ENCODE data around the gene BRD2.
"Not testable (repeated sequence)": the region's sequence is repeated elsewhere in the genome, so short reads cannot be mapped to it uniquely, and the experiment has no call there.

The BRD2 gene

DNA sequence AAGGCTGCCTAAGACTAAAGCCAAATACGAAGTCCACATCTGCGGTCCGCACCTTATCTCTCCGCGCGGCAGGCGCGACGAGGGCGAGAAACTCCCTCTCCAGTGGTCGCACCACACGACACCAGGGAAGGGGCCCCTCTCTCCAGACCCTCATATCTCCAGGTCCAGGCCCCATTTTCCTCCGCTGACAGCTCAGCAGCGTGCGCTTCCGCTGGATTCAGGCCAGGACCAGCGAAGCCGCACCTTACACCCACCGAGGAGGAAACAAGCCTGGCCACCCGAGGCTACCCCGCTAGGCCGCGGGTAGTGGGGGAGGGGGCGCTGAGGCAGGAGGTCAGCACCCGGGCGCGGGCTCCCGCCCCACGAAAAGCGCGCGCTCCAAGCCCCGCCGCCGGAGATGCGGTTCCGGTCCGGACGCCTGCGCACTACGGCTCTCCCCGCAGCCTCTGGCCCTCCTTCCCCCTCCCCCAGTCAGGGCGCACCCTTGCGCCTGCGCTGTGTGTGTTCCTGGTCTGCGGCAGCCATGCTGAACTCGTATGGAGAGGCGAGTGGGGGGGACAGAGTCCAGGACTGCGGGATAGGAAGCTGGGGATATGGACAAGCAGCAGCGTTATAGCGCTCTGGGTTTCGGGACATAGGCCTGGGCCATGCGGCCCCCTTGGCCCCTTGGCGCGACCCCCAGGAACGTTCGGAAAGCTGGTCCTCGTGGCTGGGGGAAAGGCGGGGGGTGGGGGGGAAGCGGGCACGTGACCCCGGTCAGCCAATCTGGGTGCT is at the start of gene BRD2:
Gene BRD2, plus strand, starts transcription at position 502 of the 774 bp plus-strand sequence. CDS start 4,305 bp downstream, outside the sequence.
- peak; percentile 32 to 36 for ATAC-seq

- no peak for ATAC-seq
Observed at GRCh38 chr6:32920715-32921114, 47.7 kb upstream of the BRD2 start.

GRCh38 chr6:32922083-32922482 is 46.3 kb upstream of the BRD2 start:
- no peak for ATAC-seq

- ATAC-seq = no peak
Observed at GRCh38 chr6:32931211-32931610, 37.2 kb upstream of the BRD2 start.

- no peak for ATAC-seq
Observed at GRCh38 chr6:32932132-32932868, 36.1 kb upstream of the BRD2 start.

DNA sequence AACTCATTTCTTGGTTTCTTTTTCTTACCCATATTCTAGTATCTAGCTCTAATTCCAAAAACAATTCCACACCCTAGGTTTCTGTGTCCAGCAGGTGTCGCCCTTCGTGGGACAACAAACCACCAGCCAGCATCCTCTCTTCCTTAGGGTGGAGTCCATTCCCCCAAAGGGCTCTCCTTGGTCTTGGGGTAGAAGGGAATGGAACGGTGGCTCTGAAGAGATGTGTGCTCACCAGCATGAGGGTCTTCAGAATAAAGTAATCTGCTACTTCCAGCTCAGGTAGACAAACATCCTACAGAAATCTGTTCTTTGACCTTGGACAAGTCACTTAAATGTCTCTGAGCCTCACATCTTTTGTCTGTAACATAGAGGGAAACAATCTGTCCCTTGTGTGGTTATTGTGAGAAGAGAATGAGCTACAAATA is 34.7 kb upstream of the BRD2 start:
- ATAC-seq = peak; percentile 55 to 56

DNA sequence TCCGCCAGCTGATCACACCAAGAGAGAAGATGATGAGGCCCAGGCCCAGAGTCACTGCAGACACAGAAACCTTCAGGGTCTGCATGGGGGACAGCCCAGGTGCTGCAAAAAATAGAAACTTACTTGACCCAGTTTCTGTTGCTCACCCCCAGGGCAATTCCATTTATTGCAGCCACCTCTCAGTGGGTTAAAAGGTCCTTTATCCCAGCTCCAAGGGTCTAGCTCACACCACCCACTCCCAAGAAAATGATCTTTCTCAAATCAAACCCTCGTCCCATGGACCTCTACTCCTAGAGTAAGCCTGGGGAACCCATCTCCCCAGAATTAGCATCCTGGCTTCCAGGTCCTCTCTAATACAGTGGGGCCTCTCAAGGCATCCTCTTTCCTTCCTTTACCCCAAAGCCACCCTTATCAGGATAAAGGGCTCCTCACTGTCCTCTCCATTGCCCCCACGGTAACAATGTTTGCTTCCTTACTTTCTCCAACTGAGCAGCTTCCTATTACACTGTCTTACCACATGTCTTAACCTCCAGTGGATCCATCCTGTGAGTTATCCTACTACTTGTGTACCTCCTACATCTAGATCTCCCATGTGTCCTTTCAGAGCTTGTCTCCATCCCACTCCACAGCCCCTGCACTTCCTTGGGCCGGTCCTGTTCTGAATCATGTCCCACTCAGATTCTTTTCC is 32.7 kb upstream of the BRD2 start:
- no peak for ATAC-seq

GRCh38 chr6:32936239-32937152 is 31.9 kb upstream of the BRD2 start:
- no peak for ATAC-seq

DNA sequence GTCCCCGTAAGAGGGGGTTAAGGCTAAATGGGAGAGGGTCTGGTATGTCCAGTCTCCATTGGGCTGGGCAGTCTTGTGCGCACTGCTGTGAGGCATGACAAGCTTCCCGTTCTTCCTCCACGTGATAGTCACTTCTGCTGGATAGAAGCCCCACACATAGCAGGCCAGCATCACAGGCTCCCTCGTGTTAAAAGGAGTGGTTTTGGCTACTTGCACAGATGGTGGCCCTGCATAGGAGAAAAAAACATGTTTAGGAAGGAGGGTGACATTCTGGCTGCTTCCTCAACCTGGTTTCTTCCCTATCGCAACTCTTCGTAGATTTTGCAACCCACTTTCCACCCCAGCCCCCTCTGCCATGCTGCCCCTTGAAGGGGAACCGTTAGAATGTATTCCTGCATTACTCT is 31.2 kb upstream of the BRD2 start:
- ATAC-seq = no peak

- no peak for ATAC-seq
Observed at GRCh38 chr6:32938494-32938893, 29.9 kb upstream of the BRD2 start.

DNA sequence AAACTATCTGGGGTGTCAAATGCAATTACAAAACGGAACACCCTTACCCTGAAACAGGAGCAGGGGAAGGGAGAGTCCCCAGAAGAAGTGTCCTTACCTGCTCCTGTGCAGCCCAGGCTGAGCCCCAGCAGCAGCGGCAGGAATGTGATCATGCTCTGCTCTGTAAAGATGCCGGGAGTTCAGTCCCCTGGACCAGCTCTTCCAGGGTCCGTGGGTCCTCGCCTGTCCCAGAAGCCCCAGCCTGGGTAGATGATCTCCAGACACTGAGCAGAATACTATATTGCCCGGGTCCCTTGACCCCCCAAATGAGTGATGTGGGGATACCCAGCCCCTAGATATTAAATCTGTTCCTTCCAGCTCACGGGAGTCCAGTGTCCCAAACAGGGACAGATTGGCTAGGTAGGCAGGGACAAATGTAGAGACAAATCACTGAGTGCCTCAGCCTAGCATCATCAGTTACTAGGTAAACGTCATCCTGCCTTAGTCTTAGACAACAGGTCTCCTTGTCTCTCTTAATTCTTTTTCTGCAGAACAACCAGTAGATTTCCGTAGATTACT is 27.7 kb upstream of the BRD2 start, which contains the start of gene HLA-DMB:
Gene HLA-DMB, minus strand, starts transcription at position 373 of the 558 bp plus-strand sequence. Its CDS starts 221 bp downstream, at position 152.
- ATAC-seq = peak; percentile 85 to 86

DNA sequence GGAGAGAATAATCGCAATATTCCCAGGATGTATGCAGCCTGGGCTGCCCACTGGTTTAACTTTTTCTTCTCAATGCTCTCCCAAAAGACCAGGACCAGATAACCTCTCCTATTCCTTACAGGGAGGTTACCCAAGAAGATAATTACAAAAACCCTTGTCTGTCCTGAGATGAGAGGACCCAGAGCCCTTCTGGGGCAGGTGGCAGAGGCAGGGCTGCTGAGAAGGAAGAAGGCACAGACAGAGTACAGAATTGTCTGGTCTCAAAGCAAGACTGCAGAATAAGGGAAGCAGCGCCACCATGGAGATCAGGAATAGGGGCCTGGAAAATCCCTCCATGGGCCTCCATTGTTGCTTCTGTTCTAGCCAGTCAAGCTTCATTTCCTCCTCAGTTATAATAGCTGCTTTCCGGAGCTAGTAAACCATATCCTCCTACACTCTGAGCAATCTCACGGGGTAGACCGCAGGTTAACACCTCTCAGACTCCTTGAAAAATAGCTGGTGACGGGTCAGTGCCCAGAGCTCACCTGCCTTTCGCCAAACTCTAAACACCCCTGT is 27.1 kb upstream of the BRD2 start:
- ATAC-seq = peak; percentile 86 to 88

- ATAC-seq = not testable (repeated sequence)
Observed at GRCh38 chr6:32942555-32943123, 25.8 kb upstream of the BRD2 start.

DNA sequence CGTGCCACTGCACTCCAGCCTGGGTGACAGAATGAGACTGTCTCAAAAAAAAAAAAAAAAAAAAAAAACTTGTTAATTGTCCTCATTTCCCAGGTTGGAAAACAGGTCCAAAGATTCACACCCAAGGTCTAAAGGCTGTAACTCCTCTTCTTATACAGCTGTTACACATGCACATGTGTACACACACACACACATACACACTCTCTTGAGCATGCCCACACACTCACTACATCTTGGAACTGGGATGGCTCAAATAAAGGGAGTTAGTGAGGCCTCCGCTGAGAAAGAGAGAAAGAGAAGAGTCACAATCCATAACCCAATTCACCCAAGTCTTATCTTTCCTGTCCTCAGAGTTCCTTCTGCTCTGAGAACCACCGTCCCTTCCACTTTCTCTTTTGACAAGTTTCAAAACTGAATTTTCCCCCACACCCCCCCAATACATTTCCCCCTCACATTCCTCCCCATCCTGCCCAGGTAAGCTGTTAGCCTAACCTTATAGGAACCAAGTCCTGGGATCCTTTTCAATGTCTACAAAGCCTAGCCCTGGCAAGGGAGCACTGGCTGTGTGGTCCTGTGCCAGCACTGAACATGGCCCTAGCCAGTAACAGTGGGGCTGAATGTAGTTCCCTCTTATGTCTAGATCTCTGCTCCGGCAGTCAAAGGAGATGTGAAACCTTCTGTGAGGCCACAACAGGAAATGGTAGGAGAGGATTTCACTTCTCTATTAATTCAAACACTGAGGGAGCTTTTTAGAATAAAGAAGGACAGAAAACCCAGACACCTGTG is 24.3 kb upstream of the BRD2 start:
- ATAC-seq = peak; percentile 15 to 34

GRCh38 chr6:32945108-32945760 is 23.2 kb upstream of the BRD2 start:
- ATAC-seq = peak in 1 of 2 donors; percentile 11

- ATAC-seq = no peak
Observed at GRCh38 chr6:32945953-32946352, 22.4 kb upstream of the BRD2 start.

DNA sequence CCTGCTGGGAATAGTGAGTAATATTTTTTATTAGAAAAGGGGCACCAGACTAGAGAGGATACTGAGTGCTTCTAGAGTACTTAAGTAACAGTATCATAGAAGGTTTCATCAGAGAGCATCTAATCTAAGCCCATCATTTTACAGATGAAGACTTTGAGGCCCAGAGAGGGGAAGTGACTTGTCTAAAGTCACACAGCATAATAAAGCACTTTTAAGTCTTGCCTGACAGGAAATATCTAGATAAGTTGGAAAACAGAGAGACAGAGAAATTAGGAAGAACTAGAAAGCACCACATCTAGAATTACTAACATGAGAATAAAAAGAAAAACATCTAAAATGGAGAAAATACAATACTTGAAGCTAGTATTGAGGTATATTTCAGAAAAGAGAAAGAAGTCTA is 21.5 kb upstream of the BRD2 start:
- ATAC-seq = no peak

- peak in 1 of 2 donors; percentile 28 for ATAC-seq
Observed at GRCh38 chr6:32947552-32948465, 20.6 kb upstream of the BRD2 start.

GRCh38 chr6:32949113-32949512 is 19.3 kb upstream of the BRD2 start:
- no peak for ATAC-seq
